Measurements from ENCODE around the gene TMCO4.

TMCO4 gene

GRCh38 chr1:19715334-19716203 lies 84.1 kb downstream of the TMCO4 start:
- DNase-seq (ENCODE audit: low spot score) = peak; percentile 78

- no peak for DNase-seq (ENCODE audit: low spot score)
Measured at GRCh38 chr1:19712928-19713327, 86.8 kb downstream of the TMCO4 start.

GRCh38 chr1:19710825-19711611 lies 88.7 kb downstream of the TMCO4 start:
- DNase-seq (ENCODE audit: low spot score) = no peak

- DNase-seq (ENCODE audit: low spot score) = no peak
Measured at GRCh38 chr1:19709260-19709793, 90.4 kb downstream of the TMCO4 start.

- DNase-seq (ENCODE audit: low spot score) = no peak
Measured at GRCh38 chr1:19708567-19709110, 91.1 kb downstream of the TMCO4 start.

GRCh38 chr1:19706136-19706535 lies 93.6 kb downstream of the TMCO4 start:
- DNase-seq (ENCODE audit: low spot score) = no peak

- no peak for DNase-seq (ENCODE audit: low spot score)
Measured at GRCh38 chr1:19705464-19705863, 94.3 kb downstream of the TMCO4 start.

- DNase-seq (ENCODE audit: low spot score) = peak; percentile 60
Measured at GRCh38 chr1:19704247-19705113, 95.2 kb downstream of the TMCO4 start.

GRCh38 chr1:19703280-19703679 lies 96.4 kb downstream of the TMCO4 start:
- DNase-seq (ENCODE audit: low spot score) = no peak

GRCh38 chr1:19700079-19700777 lies 99.5 kb downstream of the TMCO4 start:
- DNase-seq (ENCODE audit: low spot score) = no peak

- DNase-seq (ENCODE audit: low spot score) = no peak
Measured at GRCh38 chr1:19698181-19698580, 101.5 kb downstream of the TMCO4 start.

- no peak for DNase-seq (ENCODE audit: low spot score)
Measured at GRCh38 chr1:19696820-19697219, 102.9 kb downstream of the TMCO4 start.

GRCh38 chr1:19695772-19696171 lies 103.9 kb downstream of the TMCO4 start:
- no peak for DNase-seq (ENCODE audit: low spot score)

- DNase-seq (ENCODE audit: low spot score) = no peak
Measured at GRCh38 chr1:19694298-19694697, 105.4 kb downstream of the TMCO4 start.

GRCh38 chr1:19690342-19690741 lies 109.4 kb downstream of the TMCO4 start:
- DNase-seq (ENCODE audit: low spot score) = no peak

GRCh38 chr1:19689856-19690255 lies 109.9 kb downstream of the TMCO4 start:
- DNase-seq (ENCODE audit: low spot score) = no peak

GRCh38 chr1:19689085-19689757 lies 110.5 kb downstream of the TMCO4 start:
- DNase-seq (ENCODE audit: low spot score) = no peak

- DNase-seq (ENCODE audit: low spot score) = peak; percentile 44
Measured at GRCh38 chr1:19688041-19688842, 111.5 kb downstream of the TMCO4 start.

- no peak for DNase-seq (ENCODE audit: low spot score)
Measured at GRCh38 chr1:19687414-19687813, 112.3 kb downstream of the TMCO4 start.

GRCh38 chr1:19685994-19686393 lies 113.7 kb downstream of the TMCO4 start:
- no peak for DNase-seq (ENCODE audit: low spot score)

Data from CD4-positive, alpha-beta T cell treated with Interleukin-15 for 4 hours (primary cell).